GM21447 (cell line): ENCODE results near the gene SLC12A8.

Experiments used
- ATAC-seq: cut with Tn5 transposase; IDR thresholded peaks from one replicate; pipeline ENCODE4 v1.9.1; 2021; ENCODE audit not compliant: unreplicated experiment

Gene SLC12A8

GRCh38 chr3:125033616-125034015, 178.9 kb downstream of the SLC12A8 start:
- ATAC-seq = no peak

- ATAC-seq = no peak
Observed at GRCh38 chr3:125033135-125033534, 179.4 kb downstream of the SLC12A8 start.

GRCh38 chr3:125032683-125033082, 179.9 kb downstream of the SLC12A8 start:
- no peak for ATAC-seq
